K562 (cell line): ENCODE measurements around the gene MLST8. TPM values are rescaled to one million over a fixed set of nuclear protein-coding genes. Genes with fewer than 3 reads are reported as not detected.

Experiments used
- ATAC-seq: fragments of 200-7000 bp; cut with Tn5 transposase; 3 replicates; pipeline ENCODE4 v1.9.1; 2020; ENCODE audit warnings: moderate library complexity
- BruUV-seq: library from RNA; stranded (reverse); fragments of 400-500 nt; replicated peaks from 2 replicates; lab custom pipeline; 2021; lab: Mats Ljungman, UMichigan
- CTCF ChIA-PET: fragments of 300-600 bp; formaldehyde crosslinking; extraction: SDS; loops from one replicate; lab custom pipeline; 2021; ENCODE audit warnings: low intra/inter-chr PET ratio; lab: Yijun Ruan, JAX
- POLR2A ChIA-PET: fragments of 300-600, 350-650 bp; sonication (Branson Sonifier 250); formaldehyde crosslinking; extraction: SDS; loops from one replicate; lab custom pipeline; 2021; ENCODE audit warnings: antibody characterized with exemption, inconsistent platforms; lab: Yijun Ruan, JAX
- DNase-seq, 4 experiments: peaks; one replicate each; pipeline versions ENCODE4 v3.0.0 to v3.0.0-alpha.2; 2011 to 2018; ENCODE audit warnings: low spot score in 3 of 4, mixed read lengths in 3 of 4; ENCODE audit errors: extremely low read depth in 1 of 4
- FAIRE-seq: peaks from 2 replicates; lab custom pipeline; 2011; peaks lifted over from hg19 to GRCh38; lab: Jason Lieb, UNC
- H2AFZ ChIP-seq: 2 replicates; pipeline ENCODE4 v1.6.0; 2011; ENCODE audit warnings: low read depth, low read length, control low read depth, inconsistent platforms
- H3K27ac ChIP-seq: fragments of 200-600 bp; 3 replicates; pipeline ENCODE4 v1.8.0; 2011; ENCODE audit warnings: low read depth, mild to moderate bottlenecking, control low read depth, inconsistent platforms, low read length, moderate library complexity, mixed read lengths; ENCODE audit errors: extremely low read depth
- H3K27me3 ChIP-seq, 2 experiments: fragments of 300-600 bp in 1 of 2; 2 replicates in 1 of 2; 3 replicates in 1 of 2; pipeline versions ENCODE4 v1.6.0 to v1.8.0; 2011; ENCODE audit warnings: inconsistent platforms in 2 of 2, low read length in 2 of 2, mild to moderate bottlenecking in 1 of 2, mixed read lengths in 1 of 2, moderate library complexity in 1 of 2; ENCODE audit not compliant: control insufficient read depth in 2 of 2, insufficient read depth in 2 of 2
- H3K36me3 ChIP-seq: fragments of 300-600 bp; 3 replicates; pipeline ENCODE4 v1.8.0; 2011; ENCODE audit warnings: mild to moderate bottlenecking, low read length, inconsistent platforms; ENCODE audit not compliant: control insufficient read depth, insufficient read depth
- H3K4me1 ChIP-seq, 2 experiments: fragments of 200-600 bp in 1 of 2; replicated peaks in 1 of 2; 2 replicates in 1 of 2; 3 replicates in 1 of 2; pipeline versions ENCODE4 v1.5.1 to v1.8.0; 2011; ENCODE audit warnings: inconsistent platforms in 2 of 2, low read length in 2 of 2, mild to moderate bottlenecking in 1 of 2, mixed read lengths in 1 of 2, moderate library complexity in 1 of 2; ENCODE audit not compliant: control insufficient read depth in 2 of 2, insufficient read depth in 2 of 2
- H3K4me2 ChIP-seq: 2 replicates; pipeline ENCODE4 v1.6.1; 2011; ENCODE audit warnings: low read length, control low read depth, inconsistent platforms, mixed read lengths; ENCODE audit not compliant: insufficient read depth
- H3K4me3 ChIP-seq: fragments of 200-600 bp; sonication (generic), shearing (Covaris generic); 2 replicates; pipeline ENCODE4 v1.5.1; 2016; ENCODE audit warnings: control low read depth, inconsistent platforms
- H3K79me2 ChIP-seq: fragments of 200-600 bp; 3 replicates; pipeline ENCODE4 v1.8.0; 2011; ENCODE audit warnings: low read length, inconsistent platforms; ENCODE audit not compliant: control insufficient read depth, insufficient read depth
- H3K9ac ChIP-seq, 2 experiments: 2 replicates each; pipeline versions ENCODE4 v1.6.0 to v1.6.1; 2011; ENCODE audit warnings: low read depth in 2 of 2, low read length in 2 of 2, control low read depth in 1 of 2, inconsistent platforms in 1 of 2, mild to moderate bottlenecking in 1 of 2, mixed read lengths in 1 of 2; ENCODE audit not compliant: insufficient read depth in 1 of 2
- H3K9me1 ChIP-seq: one replicate; pipeline ENCODE4 v1.6.0; 2011; ENCODE audit warnings: inconsistent platforms, mild to moderate bottlenecking, low read length, moderate library complexity; ENCODE audit not compliant: control insufficient read depth, insufficient read depth
- H3K9me3 ChIP-seq: replicated peaks from 2 replicates; pipeline ENCODE4 v1.5.1; 2011; ENCODE audit warnings: low read depth, low read length, inconsistent platforms; ENCODE audit not compliant: control insufficient read depth, insufficient read depth
- H4K20me1 ChIP-seq: replicated peaks from 2 replicates; pipeline ENCODE4 v1.6.1; 2011; ENCODE audit warnings: low read length, inconsistent platforms, mixed read lengths; ENCODE audit not compliant: control insufficient read depth, insufficient read depth
- ARNT ChIP-seq, 2 experiments: fragments of 450-650 bp; IDR thresholded peaks; 2 replicates each; pipeline ENCODE4 v1.6.1; 2016; ENCODE audit warnings: mild to moderate bottlenecking in 1 of 2
- BCOR ChIP-seq: fragments of 450-650 bp; IDR thresholded peaks from 2 replicates; pipeline ENCODE4 v1.6.1; 2016
- DMBX1 ChIP-seq: fragments of 250-450 bp; sonication (Bioruptor Pico); IDR thresholded peaks from 2 replicates; pipeline ENCODE4 v1.8.0; 2022; ENCODE audit warnings: inconsistent platforms, mild to moderate bottlenecking, moderate library complexity, borderline replicate concordance
- ELF1 ChIP-seq: fragments of 200-800 bp; sonication (Bioruptor generic); IDR thresholded peaks from 2 replicates; pipeline ENCODE4 v1.6.1; 2016; ENCODE audit warnings: missing genetic modification characterization, missing compliant biosample characterization
- FOXM1 ChIP-seq, 2 experiments: fragments of 450-650 bp in 1 of 2; sonication (generic) in 1 of 2; formaldehyde crosslinking in 1 of 2; IDR thresholded peaks; 2 replicates each; pipeline versions ENCODE4 v1.6.1 to v1.9.0; 2017 to 2022; ENCODE audit warnings: low read depth in 2 of 2, mild to moderate bottlenecking in 2 of 2, missing genetic modification reagents in 1 of 2, moderate library complexity in 1 of 2
- FOXO4 ChIP-seq: fragments of 450-650 bp; formaldehyde crosslinking; IDR thresholded peaks from 2 replicates; pipeline ENCODE4 v1.4.0; 2020; ENCODE audit warnings: mild to moderate bottlenecking, moderate library complexity
- NEUROD1 ChIP-seq: fragments of 150-350 bp; IDR thresholded peaks from 2 replicates; pipeline ENCODE4 v1.6.1; 2014; ENCODE audit warnings: borderline replicate concordance, low read length, low read depth; ENCODE audit not compliant: partially characterized antibody
- RNF2 ChIP-seq: sonication (generic); IDR thresholded peaks from 2 replicates; pipeline ENCODE4 v1.6.1; 2016
- SMARCC2 ChIP-seq: fragments of 450-650 bp; IDR thresholded peaks from 2 replicates; pipeline ENCODE4 v1.6.1; 2017; ENCODE audit warnings: antibody characterized with exemption, moderate library complexity, mild to moderate bottlenecking, low read depth
- TAL1 ChIP-seq: fragments of 450-650 bp; IDR thresholded peaks from 2 replicates; pipeline ENCODE4 v1.6.1; 2016; ENCODE audit warnings: mild to moderate bottlenecking
- TEAD1 ChIP-seq, 2 experiments: fragments of 450-650 bp in 1 of 2; sonication (generic) in 1 of 2; formaldehyde crosslinking; IDR thresholded peaks; 2 replicates each; pipeline versions ENCODE4 v1.4.0 to v1.8.0; 2020 to 2022; ENCODE audit warnings: mild to moderate bottlenecking in 2 of 2, missing genetic modification reagents in 1 of 2
- ZEB2 ChIP-seq: fragments of 450-650 bp; IDR thresholded peaks from 2 replicates; pipeline ENCODE4 v1.6.1; 2016
- ZNF431 ChIP-seq: sonication (generic); formaldehyde crosslinking; IDR thresholded peaks from 2 replicates; pipeline ENCODE4 v1.8.0; 2022; ENCODE audit warnings: mild to moderate bottlenecking, missing genetic modification reagents
- WGBS: fragments of 100-300 bp; shearing (Covaris generic); methylation state at CpG from one replicate; pipeline ENCODE4 v1.1.6; 2016; ENCODE audit warnings: low coverage, mixed read lengths; ENCODE audit not compliant: insufficient coverage; ENCODE audit errors: missing lambda C conversion rate; 5-methylcytosine and 5-hydroxymethylcytosine counted together
- in situ Hi-C: fragments of 300-500 bp; cut with MboI; formaldehyde crosslinking; loops from 4 replicates; pipeline ENCODE4 v1.15.0; 2018; ENCODE audit warnings: inconsistent platforms, mixed read lengths
- intact Hi-C: fragments of 100-400 bp; cut with micrococcal nuclease; formaldehyde crosslinking; loops from 2 replicates; pipeline ENCODE4 v1.14.2; 2022
- polyA plus RNA-seq, 8 experiments: library from polyadenylated mRNA; depleted of rRNA in 4 of 8; stranded (reverse) in 5 of 8; unstranded in 3 of 8; fragments of >200 nt; fragmentation: Nextera tagmentation in 2 of 8; fragmentation: Illumina TruSeq in 1 of 8; extraction: Ambion mirVana in 2 of 8; extraction: Trizol in 1 of 8; gene quantifications; 2 replicates each; pipeline versions ENCODE4 v1.2.1 to v1.2.3, GENCODE V29; 2011 to 2014; ENCODE audit warnings: inconsistent platforms in 1 of 8, missing spikeins in 1 of 8
- total RNA-seq, 7 experiments: library from RNA; depleted of rRNA in 6 of 7; stranded (reverse); fragments of >200 nt in 6 of 7; fragmentation: Illumina TruSeq in 2 of 7; extraction: Trizol in 2 of 7; gene quantifications; 2 replicates each; pipeline versions ENCODE4 v1.2.1 to v1.2.3, GENCODE V29; 2011 to 2021; ENCODE audit warnings: low replicate concordance in 1 of 7
- TF ChIP-seq, protein P1 (sequence below): fragments of 450-650 bp; IDR thresholded peaks from 2 replicates; pipeline ENCODE4 v1.6.1; 2017; ENCODE audit warnings: mild to moderate bottlenecking, moderate library complexity

MLST8 gene
- total and polyA plus RNA-seq, 9 of the 15 experiments (the other 6 are each of a cell fraction or from before 2014, with no cell fraction given), result 1.5 to 116 (median 43.3) TPM

DNA sequence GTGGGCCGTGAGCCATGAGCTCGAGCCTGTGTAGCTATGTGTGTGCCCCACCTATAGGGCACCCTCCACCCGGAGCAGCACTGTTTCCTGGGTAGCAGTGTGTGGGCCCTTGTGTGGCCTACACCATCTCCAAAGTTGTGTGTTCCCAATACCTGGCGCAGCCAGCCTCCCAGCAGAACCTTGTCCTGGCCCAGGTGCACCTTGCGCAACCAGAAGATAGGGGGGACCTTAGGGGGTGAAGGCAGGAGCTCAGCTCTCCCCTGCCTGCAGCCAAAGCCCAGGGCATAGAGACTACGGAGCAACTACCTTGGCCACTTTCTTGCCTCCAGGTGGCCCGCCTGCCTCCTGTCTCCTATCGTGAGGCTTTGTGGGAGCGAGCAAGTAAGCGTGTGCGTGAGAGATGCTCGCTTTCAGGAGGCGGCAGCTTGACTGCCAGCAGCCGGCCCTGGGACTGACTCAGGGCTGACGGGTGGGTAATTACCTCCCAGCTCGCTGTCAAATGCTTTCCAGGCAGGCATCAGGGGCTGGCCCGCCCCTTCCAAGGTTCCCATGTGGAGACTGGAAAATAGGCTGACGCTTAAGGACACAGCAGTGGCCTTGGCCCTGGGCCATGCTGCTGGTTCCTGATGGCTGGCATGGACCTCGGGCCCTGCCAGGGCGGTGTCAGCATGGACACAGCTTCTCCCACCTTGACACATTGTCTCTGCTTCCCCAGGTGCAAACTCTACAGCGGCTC lies 30.7 kb upstream of the MLST8 start (continued):
- no peak for TF ChIP-seq FOXO4 (CRISPR knock-in tag)
- TF ChIP-seq ARNT (IDR thresholded peaks at IDR 0.05), result no peak

DNA sequence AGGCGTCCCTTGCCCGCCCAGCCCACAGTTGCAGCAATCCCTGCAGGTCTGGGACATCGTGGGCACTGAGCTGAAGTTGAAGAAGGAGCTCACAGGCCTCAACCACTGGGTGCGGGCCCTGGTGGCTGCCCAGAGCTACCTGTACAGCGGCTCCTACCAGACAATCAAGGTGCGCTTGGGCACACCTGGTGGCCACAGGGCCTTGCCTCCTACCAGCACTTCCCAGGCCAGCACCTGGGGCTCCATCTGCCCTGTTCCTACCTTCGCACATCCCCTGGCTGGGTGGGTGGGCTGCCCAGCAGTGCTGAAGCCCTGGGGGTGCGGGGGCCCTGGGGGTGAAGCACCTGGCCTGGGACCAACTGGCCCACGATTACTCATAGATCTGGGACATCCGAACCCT lies 29.8 kb upstream of the MLST8 start:
- Histone ChIP-seq H3K9ac (no peak overlapping the region; a peak in 1 of 4 replicates), H3K79me2 (no peaks in the 10 kb centered on the region), H3K9me3 (no peaks in the 10 kb centered on the region), H3K27ac (no peak overlapping the region), H4K20me1 (no peaks in the 10 kb centered on the region; the same call in 1 of the 2 replicates), H3K27me3 (no peaks in the 10 kb centered on the region), H3K36me3 (peaks cover 68% of the 10 kb centered on the region; the same call in 1 of the 3 replicates), H3K4me3 (no peak overlapping the region), H3K9me1 (no peaks in the 10 kb centered on the region), H2AFZ (no peak overlapping the region), H3K4me1 (peaks cover 0 to 65% of the 10 kb centered on the region in 2 experiments; a peak in 2 of 5 replicates), H3K4me2 (no peak overlapping the region)
- BruUV-seq, result no TSS peak
- no peak for ATAC-seq
- ChIA-PET CTCF (no interaction called here), POLR2A (interaction anchor here (0.5 to 4.3 kb wide), 3 partner anchors 13 to 143 kb away, joined by 3 to 27 read pairs (median 5); partner anchors contain the start of gene TRAF7)
- no peak for FAIRE-seq
- in situ Hi-C loops (no loop called here), intact Hi-C loops (no loop called here)
- no peak for DNase-seq
- WGBS, result 83% methylated on average over 8 of the region's 10 CpGs
- TF ChIP-seq ZNF431 (no peak), ZEB2 (no peak), BCOR (no peak), DMBX1 (no peak), TEAD1 (CRISPR knock-in tag; IDR thresholded peaks at IDR 0.05) (no peak), FOXM1 (IDR thresholded peaks at IDR 0.05; ENCODE audit: low read depth) (no peak), FOXM1 (CRISPR knock-in tag; IDR thresholded peaks at IDR 0.05; ENCODE audit: low read depth) (no peak), TAL1 (no peak), NEUROD1 (no peak), ELF1 (tag) (no peak), RNF2 (no peak), SMARCC2 (no peak)
- TF ChIP-seq, protein P1, sequence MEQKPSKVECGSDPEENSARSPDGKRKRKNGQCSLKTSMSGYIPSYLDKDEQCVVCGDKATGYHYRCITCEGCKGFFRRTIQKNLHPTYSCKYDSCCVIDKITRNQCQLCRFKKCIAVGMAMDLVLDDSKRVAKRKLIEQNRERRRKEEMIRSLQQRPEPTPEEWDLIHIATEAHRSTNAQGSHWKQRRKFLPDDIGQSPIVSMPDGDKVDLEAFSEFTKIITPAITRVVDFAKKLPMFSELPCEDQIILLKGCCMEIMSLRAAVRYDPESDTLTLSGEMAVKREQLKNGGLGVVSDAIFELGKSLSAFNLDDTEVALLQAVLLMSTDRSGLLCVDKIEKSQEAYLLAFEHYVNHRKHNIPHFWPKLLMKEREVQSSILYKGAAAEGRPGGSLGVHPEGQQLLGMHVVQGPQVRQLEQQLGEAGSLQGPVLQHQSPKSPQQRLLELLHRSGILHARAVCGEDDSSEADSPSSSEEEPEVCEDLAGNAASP, result no peak
